Activated naive CD4-positive, alpha-beta T cell treated with anti-CD3 and anti-CD28 coated beads, Interleukin-2, amount 50 U/mL, for 72 hours (primary cell): Measurements from ENCODE around the gene FRMD1. TPM values are rescaled to one million over a fixed set of nuclear protein-coding genes. Genes with fewer than 3 reads are reported as not detected.

Source experiments
- ATAC-seq, 2 donors: fragments of 150-1000 bp; cut with Tn5 transposase; 2 replicates each; pipeline ENCODE4 v1.10.0; 2021; ENCODE audit warnings: mild to moderate bottlenecking in 2 of 2, moderate library complexity in 2 of 2
- DNase-seq, 2 donors: peaks; one replicate each; pipeline ENCODE4 v3.0.0; 2021 to 2022; ENCODE audit warnings: low spot score in 2 of 2
- H3K27ac Mint-ChIP-seq, 2 donors: one replicate each; pipeline ENCODE4 v1.8.0; 2022; ENCODE audit warnings: mild to moderate bottlenecking in 2 of 2, mixed read lengths in 2 of 2
- H3K36me3 Mint-ChIP-seq, 2 donors: one replicate each; pipeline ENCODE4 v1.8.0; 2022; ENCODE audit warnings: mixed read lengths in 2 of 2
- H3K9me3 Mint-ChIP-seq, 2 donors: one replicate each; pipeline ENCODE4 v1.8.0; 2022; ENCODE audit warnings: mixed read lengths in 2 of 2
- total RNA-seq, 2 donors: library from RNA; stranded (reverse); gene quantifications; one replicate each; pipeline ENCODE4 v1.2.3, GENCODE V29; 2022

The FRMD1 gene
- total RNA-seq, 2 donors from 2014 or later: not detected

DNA sequence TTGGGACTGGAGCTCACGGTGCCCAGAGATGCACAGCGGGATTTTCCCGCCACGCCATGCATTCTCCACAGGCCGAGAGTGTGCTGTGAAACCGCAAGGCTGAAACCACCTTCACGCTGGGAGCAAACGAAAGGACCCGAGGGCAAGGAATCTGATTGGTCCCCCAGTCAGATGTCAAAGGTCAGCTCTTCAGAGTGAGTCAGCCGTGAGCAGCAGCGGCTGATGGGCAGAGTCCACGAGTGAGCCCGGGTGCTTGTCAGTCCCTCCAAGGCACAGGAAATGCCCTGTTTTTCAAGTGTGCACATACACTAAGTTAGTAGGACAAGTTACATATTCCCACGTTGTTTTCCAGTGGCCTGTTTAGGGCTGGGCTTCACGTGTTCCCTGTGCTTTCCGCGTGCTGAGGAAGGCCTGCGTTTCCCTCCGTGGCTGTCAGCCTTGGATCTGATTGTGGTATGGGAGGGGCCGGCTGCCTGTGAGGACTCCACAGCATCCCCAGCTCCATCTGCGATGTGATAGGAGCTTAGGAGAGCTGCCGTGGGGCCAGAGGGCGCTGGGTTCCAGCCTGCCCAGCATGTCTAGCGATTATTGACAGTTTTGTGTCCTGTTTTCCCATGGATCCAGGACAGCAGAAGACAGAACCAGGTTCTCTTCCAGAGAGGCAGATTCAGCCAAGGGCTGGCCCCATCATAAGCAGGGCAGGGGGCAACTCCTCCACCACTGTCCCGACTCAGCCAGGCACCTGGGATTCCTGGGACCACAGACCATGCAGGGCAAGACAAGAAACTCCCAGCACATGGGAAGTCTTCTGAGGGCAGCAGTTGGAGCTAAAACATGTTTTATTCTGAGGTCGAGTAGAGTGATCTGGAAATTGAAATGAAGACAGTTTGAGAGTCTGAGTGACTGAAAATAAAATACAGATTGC is 38.2 kb upstream of the FRMD1 start:
- ATAC-seq (no peak), DNase-seq (no peak)
- H3K9me3 Mint-ChIP-seq: peaks cover 4 to 6% of the 10 kb centered on the region in 2 donors
- no peak overlapping the region for H3K27ac Mint-ChIP-seq
- no peaks in the 10 kb centered on the region for H3K36me3 Mint-ChIP-seq

GRCh38 chr6:168116438-168116974 is 37.5 kb upstream of the FRMD1 start:
- no peak for DNase-seq
- no peaks in the 10 kb centered on the region for H3K36me3 Mint-ChIP-seq
- H3K27ac Mint-ChIP-seq: no peak overlapping the region
- ATAC-seq: no peak
- H3K9me3 Mint-ChIP-seq: peaks cover 4 to 6% of the 10 kb centered on the region in 2 donors

GRCh38 chr6:168115748-168116437 is 36.9 kb upstream of the FRMD1 start:
- ATAC-seq (no peak), DNase-seq (no peak)
- H3K27ac Mint-ChIP-seq: no peak overlapping the region
- H3K9me3 Mint-ChIP-seq: peaks cover 2 to 6% of the 10 kb centered on the region in 2 donors
- no peaks in the 10 kb centered on the region for H3K36me3 Mint-ChIP-seq

GRCh38 chr6:168113226-168113625 is 34.2 kb upstream of the FRMD1 start:
- ATAC-seq: no peak
- no peak overlapping the region for H3K27ac Mint-ChIP-seq

DNA sequence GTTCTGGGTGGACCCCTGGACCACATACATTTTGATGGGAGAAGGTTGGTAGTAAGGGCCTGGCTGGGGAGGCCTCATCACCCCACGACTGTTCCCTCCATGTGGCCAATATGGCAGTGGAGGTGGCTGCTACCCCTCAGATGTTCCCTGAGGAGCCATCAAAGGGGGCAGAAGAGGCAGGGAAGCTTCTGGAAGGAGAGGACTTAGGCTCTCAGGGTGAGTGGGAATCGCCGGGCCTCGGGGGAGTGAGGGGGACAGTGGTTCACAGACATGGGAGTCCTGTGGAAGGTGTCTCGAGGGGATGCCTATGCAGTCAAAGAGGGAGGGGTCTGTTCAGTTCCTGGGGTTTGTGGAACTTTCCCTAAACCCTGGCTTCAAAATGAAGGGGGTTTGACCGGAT is 32.9 kb upstream of the FRMD1 start:
- ATAC-seq (no peak), DNase-seq (no peak)
- Mint-ChIP-seq H3K27ac (no peak overlapping the region), H3K36me3 (no peaks in the 10 kb centered on the region), H3K9me3 (peaks cover 0 to 6% of the 10 kb centered on the region in 2 donors)

More at GRCh38 chr6:168113226-168113625, 34.2 kb upstream of the FRMD1 start:
- Mint-ChIP-seq H3K9me3 (peaks cover 0 to 6% of the 10 kb centered on the region in 2 donors), H3K36me3 (no peaks in the 10 kb centered on the region)
- DNase-seq: no peak

DNA sequence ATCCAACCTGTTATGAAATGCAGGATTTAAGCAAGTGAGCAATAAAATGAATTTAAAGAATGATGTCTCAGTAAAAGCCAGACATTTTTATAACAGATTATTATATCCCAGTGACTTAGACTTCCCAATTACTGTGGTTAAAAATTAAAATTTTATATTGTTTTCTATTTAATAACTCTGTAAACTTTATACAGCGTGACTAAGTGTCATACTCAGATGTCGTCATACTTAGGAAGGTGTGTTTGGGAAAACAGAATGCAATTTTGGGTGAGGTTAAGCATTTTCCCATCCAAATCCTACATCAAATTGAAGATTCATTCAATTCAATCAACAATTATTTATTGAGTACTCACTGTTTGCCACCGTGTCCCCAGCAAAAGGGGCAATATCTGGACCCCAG is 31.4 kb upstream of the FRMD1 start:
- DNase-seq: no peak
- peaks cover 0 to 2% of the 10 kb centered on the region in 2 donors for H3K9me3 Mint-ChIP-seq
- no peaks in the 10 kb centered on the region for H3K36me3 Mint-ChIP-seq
- H3K27ac Mint-ChIP-seq: no peak overlapping the region
- ATAC-seq: no peak

DNA sequence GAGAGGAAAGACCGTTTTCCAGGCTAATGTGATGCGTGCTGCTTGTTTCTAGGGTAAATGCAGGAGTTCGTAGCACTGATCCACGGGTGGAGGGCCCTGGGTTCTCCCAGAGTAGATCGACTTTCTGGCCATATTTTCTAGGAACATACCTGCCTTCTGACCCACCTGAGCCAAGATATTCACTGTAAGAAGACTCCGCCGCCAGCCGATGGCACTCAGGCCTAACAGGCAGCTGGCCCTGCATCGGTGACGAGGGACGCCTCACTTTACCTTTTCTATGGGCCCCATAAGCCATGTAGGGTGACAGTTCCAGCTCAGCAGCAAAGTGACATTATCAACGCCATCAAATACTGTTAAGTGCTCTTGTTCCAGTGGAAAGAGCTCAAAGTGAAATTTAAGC is 30.2 kb upstream of the FRMD1 start:
- DNase-seq: no peak
- ATAC-seq: no peak
- Mint-ChIP-seq H3K9me3 (no peaks in the 10 kb centered on the region), H3K36me3 (no peaks in the 10 kb centered on the region), H3K27ac (no peak overlapping the region)

GRCh38 chr6:168107191-168107983 is 28.4 kb upstream of the FRMD1 start:
- ATAC-seq (no peak), DNase-seq (no peak)
- Mint-ChIP-seq H3K9me3 (no peaks in the 10 kb centered on the region), H3K27ac (no peak overlapping the region), H3K36me3 (no peaks in the 10 kb centered on the region)

DNA sequence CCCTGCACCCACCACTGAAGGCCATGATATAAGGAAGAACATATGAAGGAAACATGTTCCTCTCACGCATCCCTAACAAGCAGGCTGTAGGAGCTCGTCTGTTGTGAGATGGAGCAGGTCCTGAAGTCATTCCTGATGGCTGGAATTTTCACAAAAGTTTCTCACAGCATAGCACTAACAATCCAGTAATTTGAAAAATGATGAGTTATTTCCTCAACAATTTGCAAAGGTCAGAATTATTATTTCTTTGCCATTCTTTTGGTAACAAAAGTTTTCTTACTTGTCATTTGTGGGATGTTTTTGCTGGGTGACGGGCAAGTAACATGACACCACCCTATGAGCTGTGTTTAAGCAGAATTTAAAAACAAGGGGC is 27.6 kb upstream of the FRMD1 start:
- Mint-ChIP-seq H3K27ac (no peak overlapping the region), H3K9me3 (no peaks in the 10 kb centered on the region), H3K36me3 (no peaks in the 10 kb centered on the region)
- ATAC-seq (no peak), DNase-seq (no peak)

DNA sequence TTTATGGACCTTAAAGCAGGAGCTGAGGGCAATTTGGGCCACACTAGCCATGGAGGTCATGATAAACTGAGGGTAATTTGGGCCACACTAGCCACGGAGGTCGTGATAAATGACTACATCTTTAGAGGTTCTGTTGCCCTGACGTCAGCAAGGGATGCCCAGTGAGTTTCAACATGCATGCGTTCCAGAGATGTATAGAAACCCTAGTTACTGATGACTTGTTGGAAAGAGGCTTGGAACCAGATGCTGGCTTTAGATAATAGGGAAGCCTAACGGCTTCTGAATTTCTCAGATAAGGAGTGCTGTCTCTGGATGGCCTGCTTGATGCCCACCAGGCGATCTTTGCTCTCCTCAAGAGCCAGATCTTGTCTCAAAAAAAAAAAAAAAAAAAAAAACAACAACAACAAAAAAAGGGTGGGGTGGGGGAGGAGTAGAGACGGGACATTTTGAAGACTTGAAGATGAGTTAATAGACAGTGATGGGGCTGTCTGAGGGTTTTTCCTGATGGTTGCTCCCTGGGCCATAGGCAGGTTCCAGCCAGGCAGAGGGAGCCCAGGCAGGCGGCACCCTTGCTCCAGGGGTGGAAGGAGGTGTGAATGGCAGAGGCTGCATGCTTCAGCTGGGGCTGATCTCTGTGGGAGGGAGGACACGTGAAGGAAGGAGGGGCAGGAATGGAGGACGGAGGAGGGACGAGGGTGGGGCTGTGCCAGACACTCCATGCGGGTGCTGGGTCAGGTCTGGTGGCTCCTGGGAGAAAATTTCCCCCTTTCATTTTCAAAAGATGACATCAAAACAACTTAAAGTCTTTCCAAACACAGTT is 27.0 kb upstream of the FRMD1 start:
- Mint-ChIP-seq H3K27ac (no peak overlapping the region), H3K36me3 (no peaks in the 10 kb centered on the region), H3K9me3 (no peaks in the 10 kb centered on the region)
- no peak for DNase-seq
- no peak for ATAC-seq

DNA sequence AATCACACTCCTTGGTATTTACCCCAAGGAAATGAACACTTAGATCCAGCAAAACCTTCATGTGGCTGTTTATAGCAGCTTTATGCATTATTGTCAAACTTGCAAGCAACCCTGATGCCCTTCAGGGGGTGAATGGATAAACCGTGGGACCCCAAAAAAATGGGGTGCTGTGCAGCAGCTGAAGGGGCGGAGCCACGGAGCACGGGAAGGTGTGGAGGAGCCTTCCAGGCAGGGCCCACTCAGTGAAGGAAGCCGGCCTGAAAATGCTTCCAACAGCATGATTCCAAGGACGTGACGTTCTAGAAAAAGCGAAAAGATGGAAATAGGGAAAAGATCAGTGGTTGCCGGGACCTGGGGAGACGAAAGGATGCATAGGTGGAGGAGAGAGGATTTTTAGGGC is 25.6 kb upstream of the FRMD1 start:
- DNase-seq: no peak
- Mint-ChIP-seq H3K27ac (no peak overlapping the region), H3K36me3 (no peaks in the 10 kb centered on the region), H3K9me3 (no peaks in the 10 kb centered on the region)
- no peak for ATAC-seq

DNA sequence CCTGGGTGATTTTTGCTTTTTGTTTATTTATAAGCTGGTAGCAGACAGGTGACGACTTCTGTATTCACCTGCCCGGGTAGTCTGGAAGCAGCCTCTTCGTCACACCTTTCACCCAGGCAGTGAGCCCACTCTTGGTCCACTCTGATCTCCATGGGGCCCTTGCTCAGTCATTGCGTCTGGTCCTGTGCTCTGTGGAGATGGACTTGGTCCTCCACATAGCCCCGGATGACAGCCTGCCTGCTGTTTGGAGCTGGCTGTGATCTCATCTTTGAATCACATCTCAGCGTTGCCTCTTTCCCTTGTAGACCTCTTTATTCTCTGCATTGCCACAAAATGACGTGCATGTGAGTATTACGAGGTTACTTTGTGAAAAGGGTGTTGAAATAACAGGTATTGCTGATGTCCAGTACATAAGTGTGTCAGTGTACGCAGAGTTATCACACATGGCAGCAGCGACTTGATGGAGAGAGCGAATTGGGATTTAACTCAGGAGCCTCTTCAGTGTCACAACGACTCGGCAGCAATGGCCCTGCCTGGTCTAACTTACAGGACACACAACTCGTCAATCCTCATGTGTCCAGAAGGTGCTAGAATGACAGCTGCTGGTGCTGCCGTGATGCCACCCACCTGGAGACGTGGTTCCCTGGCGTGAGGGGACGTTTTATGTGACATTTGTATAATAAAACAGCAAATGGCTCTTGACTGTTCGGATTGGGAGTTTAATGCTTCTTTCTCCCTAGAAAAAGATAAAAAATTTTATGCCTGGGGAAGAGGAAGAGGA is 24.2 kb upstream of the FRMD1 start:
- Mint-ChIP-seq H3K9me3 (no peaks in the 10 kb centered on the region), H3K27ac (no peak overlapping the region), H3K36me3 (no peaks in the 10 kb centered on the region)
- DNase-seq: no peak
- no peak for ATAC-seq

DNA sequence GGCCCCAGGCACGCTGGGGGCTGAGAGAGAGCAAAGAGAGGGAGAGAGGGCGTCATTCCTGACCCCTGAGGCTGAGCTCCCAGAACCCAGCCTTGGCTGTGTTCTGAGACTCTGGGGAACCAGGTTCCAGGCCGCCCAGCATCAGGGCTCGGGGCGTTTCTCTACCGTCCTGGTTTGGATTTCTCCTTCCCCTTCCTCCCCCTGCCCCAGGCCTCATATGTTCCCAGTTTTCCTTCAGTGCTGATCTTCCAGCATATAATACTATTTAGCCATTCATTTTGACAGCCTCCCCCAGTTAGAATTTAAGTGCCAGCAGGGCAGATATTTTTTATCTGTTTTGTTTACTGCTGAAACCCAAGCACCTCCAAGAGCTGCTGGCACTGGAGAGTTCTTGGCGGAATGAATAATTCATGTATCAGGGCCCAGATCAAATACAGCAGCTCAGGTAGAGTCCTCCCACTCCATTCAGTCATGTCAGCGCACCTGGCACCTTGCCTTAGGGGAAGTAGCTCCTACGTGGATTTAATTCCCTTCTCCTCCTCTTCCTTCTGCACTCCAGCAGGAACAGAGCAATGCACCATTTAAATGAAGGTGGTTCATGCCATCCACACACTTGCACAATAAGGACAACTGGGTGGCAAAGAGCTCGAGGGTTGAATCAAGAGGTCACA is 23.4 kb upstream of the FRMD1 start:
- H3K9me3 Mint-ChIP-seq: no peaks in the 10 kb centered on the region
- no peak for DNase-seq
- no peaks in the 10 kb centered on the region for H3K36me3 Mint-ChIP-seq
- no peak for ATAC-seq
- H3K27ac Mint-ChIP-seq: no peak overlapping the region

GRCh38 chr6:168101590-168102314 is 22.7 kb upstream of the FRMD1 start:
- ATAC-seq (no peak), DNase-seq (no peak)
- no peaks in the 10 kb centered on the region for H3K36me3 Mint-ChIP-seq
- no peaks in the 10 kb centered on the region for H3K9me3 Mint-ChIP-seq
- H3K27ac Mint-ChIP-seq: no peak overlapping the region
